ENCODE results near the gene MGAT2. TPM values are rescaled to one million over a fixed set of nuclear protein-coding genes. Genes with fewer than 3 reads are reported as not detected.

Gene MGAT2
- polyA plus RNA-seq, 1 experiment = 24.1 TPM

GRCh38 chr14:49585803-49586672 lies 34.6 kb upstream of the MGAT2 start, which contains the start of gene RPS29:
TSS of gene RPS29 (minus strand) at chr14:49586380. CDS start at chr14:49586346, 34 bp downstream.
- peak within 1 kb of the TSS; percentile 90 for H3K4me3 ChIP-seq (ENCODE audit: low read depth, low read length)
- ChIA-PET CTCF (interaction anchor here (0.6 to 2.5 kb wide), 16 partner anchors 9 to 526 kb away, joined by 3 to 19 read pairs (median 4); partner anchors contain the start of genes LRR1, MGAT2 and RPL36AL), POLR2A (interaction anchor here (0.6 to 1.3 kb wide), 2 partner anchors 9 to 13 kb away, joined by 3 to 4 read pairs; partner anchors contain the start of gene LRR1)
- DNase-seq (ENCODE audit: low read depth) = peak; percentile 97
- TF ChIP-seq, protein P1, sequence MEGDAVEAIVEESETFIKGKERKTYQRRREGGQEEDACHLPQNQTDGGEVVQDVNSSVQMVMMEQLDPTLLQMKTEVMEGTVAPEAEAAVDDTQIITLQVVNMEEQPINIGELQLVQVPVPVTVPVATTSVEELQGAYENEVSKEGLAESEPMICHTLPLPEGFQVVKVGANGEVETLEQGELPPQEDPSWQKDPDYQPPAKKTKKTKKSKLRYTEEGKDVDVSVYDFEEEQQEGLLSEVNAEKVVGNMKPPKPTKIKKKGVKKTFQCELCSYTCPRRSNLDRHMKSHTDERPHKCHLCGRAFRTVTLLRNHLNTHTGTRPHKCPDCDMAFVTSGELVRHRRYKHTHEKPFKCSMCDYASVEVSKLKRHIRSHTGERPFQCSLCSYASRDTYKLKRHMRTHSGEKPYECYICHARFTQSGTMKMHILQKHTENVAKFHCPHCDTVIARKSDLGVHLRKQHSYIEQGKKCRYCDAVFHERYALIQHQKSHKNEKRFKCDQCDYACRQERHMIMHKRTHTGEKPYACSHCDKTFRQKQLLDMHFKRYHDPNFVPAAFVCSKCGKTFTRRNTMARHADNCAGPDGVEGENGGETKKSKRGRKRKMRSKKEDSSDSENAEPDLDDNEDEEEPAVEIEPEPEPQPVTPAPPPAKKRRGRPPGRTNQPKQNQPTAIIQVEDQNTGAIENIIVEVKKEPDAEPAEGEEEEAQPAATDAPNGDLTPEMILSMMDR (IDR thresholded peaks at IDR 0.05; ENCODE audit: insufficient read depth, low read depth, low read length) = no peak
- no peaks in the 10 kb centered on the region for H3K27me3 ChIP-seq (ENCODE audit: control insufficient read depth, insufficient read depth, low read length)
- peaks cover 8% of the 10 kb centered on the region for H3K36me3 ChIP-seq (ENCODE audit: control insufficient read depth, insufficient read depth, low read length)

- no peaks in the 10 kb centered on the region for H3K27me3 ChIP-seq (ENCODE audit: control insufficient read depth, insufficient read depth, low read length)
- ChIA-PET POLR2A (interaction anchor here (0.6 to 1.3 kb wide), 2 partner anchors 8 to 12 kb away, joined by 3 to 4 read pairs; partner anchors contain the start of gene LRR1), CTCF (interaction anchor here (0.5 to 2.5 kb wide), 20 partner anchors 9 to 266 kb away, joined by 3 to 19 read pairs (median 4); partner anchors contain the start of genes LRR1, MGAT2, NEMF and RPL36AL)
- TF ChIP-seq, protein P1 (IDR thresholded peaks at IDR 0.05; ENCODE audit: insufficient read depth, low read depth, low read length) = peak; percentile 68
- no peak overlapping the region for H3K4me3 ChIP-seq (ENCODE audit: low read depth, low read length)
- H3K36me3 ChIP-seq (ENCODE audit: control insufficient read depth, insufficient read depth, low read length) = peaks cover 8% of the 10 kb centered on the region
- DNase-seq (ENCODE audit: low read depth) = peak; percentile 37
Observed at GRCh38 chr14:49586673-49587460, 33.7 kb upstream of the MGAT2 start.

GRCh38 chr14:49589387-49589786 lies 31.2 kb upstream of the MGAT2 start:
- Histone ChIP-seq H3K27me3 (ENCODE audit: control insufficient read depth, insufficient read depth, low read length) (no peaks in the 10 kb centered on the region), H3K4me3 (ENCODE audit: low read depth, low read length) (no peak overlapping the region), H3K36me3 (ENCODE audit: control insufficient read depth, insufficient read depth, low read length) (no peaks in the 10 kb centered on the region)
- no peak for DNase-seq (ENCODE audit: low read depth)
- POLR2A ChIA-PET = no interaction called here
- TF ChIP-seq, protein P1 (IDR thresholded peaks at IDR 0.05; ENCODE audit: insufficient read depth, low read depth, low read length) = no peak
- CTCF ChIA-PET = interaction anchor here (0.9 kb wide), 1 partner anchor 16 kb away, joined by 3 read pairs; no protein-coding TSS in a partner anchor

DNA sequence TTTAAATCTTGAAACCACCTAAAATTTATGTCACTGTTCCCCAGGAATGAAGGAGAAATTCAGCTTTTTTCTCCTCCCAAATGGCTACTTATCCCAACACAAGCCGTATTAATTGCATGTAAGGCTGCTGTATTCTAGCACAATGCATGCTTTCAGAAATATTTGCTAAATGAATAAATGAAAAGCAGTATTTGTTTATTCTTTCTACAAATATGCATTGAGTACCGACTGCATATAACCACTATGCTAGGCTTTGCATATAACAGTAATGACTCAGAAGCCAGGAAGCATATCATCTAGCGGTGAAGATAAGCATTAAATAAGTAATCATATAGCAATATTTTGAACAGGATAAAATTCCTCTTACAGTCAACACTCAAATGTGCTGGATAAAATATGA lies 27.6 kb upstream of the MGAT2 start:
- H3K4me3 ChIP-seq (ENCODE audit: low read depth, low read length) = no peak overlapping the region
- TF ChIP-seq, protein P1 (IDR thresholded peaks at IDR 0.05; ENCODE audit: insufficient read depth, low read depth, low read length) = no peak
- POLR2A ChIA-PET = no interaction called here
- DNase-seq (ENCODE audit: low read depth) = no peak
- CTCF ChIA-PET = interaction anchor here (0.7 to 1.2 kb wide), 2 partner anchors 41 to 176 kb away, joined by 3 read pairs; no protein-coding TSS in a partner anchor
- no peaks in the 10 kb centered on the region for H3K36me3 ChIP-seq (ENCODE audit: control insufficient read depth, insufficient read depth, low read length)
- H3K27me3 ChIP-seq (ENCODE audit: control insufficient read depth, insufficient read depth, low read length) = no peaks in the 10 kb centered on the region

Measured in BJ (cell line).